ENCODE results near the gene LCLAT1.
"Not testable (repeated sequence)": the region's sequence is repeated elsewhere in the genome, so short reads cannot be mapped to it uniquely, and the experiment has no call there.

Gene LCLAT1

DNA sequence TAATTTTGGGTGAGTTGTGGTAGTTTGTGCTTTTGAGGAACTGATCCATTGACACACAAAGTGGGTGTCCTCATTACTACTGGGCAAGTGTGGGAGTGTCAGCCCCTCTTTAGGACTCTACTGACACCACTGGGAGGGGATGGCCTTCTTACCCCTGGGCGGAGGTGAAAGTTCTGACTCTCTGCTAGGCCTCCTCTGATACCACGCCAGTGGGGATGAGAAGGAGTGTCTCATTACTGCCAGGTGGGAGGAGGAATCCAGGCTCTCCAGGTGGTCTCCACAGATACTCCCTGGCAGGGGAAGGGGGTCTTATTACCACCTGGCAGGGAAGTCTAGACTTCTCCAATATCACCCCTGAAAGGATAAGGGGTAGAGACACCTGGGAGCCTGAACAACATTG is 9.1 kb downstream of the LCLAT1 start:
- no peak for FAIRE-seq

DNA sequence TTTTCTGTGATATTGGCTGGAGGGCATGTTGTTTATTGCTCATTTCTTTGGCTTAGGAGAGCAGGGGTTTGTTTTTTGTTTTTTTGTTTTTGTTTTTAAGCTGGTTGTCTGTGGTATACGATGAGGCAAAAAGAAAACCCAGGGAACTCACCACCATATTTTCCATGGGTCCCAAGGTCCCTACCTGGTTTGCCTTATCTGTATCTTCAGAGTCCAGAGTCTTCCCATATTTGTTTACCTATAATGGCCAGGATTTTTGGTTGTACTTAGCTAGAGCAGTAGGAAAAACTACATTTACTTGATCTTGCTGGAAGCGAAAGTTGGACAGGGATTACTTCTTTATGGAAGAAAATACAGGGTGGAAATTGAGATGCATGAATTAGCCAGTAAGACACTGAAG is 9.5 kb downstream of the LCLAT1 start:
- no peak for FAIRE-seq

DNA sequence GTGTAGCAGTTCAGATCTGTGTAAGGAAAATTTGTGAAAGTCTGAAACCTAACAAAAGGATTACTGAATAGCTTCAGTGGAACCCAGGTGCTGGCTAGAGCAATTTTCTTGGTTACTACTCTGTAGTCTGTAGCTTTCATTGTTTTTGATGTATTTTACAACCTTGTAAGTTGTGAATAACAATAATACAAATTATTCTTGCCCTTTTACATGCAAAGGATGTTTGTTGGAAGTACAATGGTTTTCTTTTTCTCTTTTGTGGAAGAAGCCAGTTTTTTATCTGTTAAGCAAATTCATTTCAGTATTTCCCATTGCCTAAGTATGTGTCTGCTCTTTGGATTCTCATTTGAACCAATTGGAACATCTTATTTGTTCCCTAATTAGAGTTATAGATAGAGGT is 10.2 kb downstream of the LCLAT1 start:
- FAIRE-seq: no peak

DNA sequence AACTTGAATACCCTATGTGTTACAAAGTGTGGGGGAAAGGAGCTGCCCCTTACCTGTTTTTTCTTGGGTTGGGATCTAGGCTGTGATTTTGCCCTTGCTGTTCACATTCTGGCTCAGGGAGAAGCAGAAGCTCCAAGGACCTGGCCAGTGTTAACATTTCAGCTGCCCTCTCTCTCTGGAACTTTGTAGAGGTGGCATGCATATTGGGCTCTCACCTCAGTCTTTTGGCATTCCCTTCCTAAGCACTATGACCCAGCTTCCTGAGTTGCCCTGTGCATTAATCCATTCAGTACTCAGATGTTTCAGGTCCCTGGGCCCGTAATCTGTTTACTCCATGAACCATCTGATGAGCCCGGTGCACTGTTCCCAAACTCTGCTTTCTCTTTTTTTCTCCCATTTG is 12.1 kb downstream of the LCLAT1 start:
- FAIRE-seq: no peak

DNA sequence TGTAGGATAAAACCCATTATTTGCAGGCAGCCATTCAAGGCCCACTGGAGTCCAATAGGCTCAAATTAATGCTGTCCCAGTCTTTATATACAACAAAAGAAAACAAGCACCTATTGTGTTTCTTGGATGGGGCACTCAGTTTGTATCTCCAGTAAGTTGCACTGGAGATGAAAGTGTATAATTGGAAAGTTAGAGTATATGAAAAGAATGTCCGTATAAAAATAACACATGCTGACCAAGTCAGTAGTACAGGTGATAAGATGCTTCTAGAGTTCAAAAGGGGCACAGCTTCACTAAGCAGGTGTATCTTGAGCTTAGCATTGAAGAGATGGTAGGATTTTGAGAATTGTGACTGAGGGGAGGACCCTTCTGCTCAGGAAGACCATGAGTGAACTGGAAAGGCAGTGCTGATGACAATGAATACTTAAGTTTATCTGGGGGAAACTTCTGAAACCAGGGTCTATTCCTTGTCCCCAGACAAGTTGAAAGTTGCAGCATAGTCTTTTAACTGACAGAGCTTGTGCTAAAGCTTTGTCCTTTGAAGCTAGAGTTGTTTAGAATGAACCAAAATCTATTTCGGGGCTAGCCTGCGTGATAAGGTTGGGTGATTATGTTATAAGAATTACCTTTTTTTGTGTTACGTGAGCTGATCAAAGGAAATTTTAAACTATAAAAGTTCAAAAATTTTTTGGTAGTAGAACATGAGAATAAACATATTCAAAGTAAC is 15.2 kb downstream of the LCLAT1 start:
- no peak for FAIRE-seq

DNA sequence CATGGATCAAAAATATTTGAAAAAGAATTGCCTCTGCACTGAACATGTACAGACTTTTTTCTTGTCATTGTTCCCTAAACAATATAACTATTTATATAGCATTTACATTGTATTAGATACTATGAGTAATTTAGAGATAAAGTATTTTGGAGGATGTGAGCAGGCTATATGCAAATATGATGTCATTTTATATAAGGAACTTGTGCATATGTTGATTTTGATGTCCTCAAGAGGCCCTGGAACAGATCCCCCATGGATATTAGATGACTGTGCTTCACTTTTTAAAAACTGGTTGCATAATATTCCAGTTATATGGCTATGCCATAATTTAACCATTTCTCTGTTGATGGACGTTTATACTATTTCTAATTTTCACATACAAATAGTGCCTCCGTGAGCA is 16.5 kb downstream of the LCLAT1 start:
- FAIRE-seq: no peak

DNA sequence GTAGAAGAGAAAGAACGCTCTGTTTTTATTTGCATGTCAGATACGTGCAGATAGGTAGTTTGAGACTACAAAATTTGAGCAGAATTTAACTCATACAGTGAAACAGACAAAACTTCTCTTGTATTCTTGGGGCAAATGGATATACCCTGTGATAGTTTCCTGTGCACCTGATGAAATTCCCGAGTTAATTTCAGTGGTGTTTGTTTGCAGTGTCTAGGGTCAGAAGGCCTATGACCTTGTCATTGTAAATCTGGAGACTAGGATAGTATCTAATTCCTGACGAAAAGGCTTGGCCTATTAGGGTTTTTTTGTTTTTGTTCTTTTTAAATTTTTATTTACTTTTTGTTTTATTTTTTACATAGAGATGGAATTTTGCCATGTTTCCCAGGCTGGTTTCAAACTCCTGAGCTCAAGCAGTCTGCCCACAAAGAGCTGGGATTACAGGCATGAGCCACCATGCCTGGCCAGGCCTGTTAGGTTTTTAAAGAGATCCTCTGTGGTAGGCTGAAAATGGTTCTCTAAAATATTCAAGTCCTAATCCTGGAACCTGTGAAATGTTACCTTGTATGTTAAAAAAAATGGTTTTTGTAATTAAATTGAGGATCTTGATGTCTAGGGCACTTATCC is 17.6 kb downstream of the LCLAT1 start:
- FAIRE-seq: no peak

DNA sequence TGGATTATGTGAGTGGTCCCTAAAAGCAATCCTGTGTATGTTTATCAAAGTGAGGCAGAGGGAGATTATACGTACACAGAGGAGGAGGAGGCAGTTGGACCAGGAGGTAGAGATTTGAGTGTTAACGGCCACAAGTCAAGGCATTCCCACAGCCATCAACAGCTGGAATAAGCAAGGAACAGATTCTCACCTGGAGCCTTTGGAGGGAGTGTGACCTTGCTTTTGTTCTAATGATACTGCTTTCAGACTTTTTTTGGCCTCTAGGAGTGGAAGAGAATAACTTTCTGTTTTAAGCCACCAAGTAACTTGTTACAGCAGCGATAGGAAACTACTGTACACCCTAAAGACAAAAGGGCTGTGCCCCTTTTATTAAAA is 18.1 kb downstream of the LCLAT1 start:
- no peak for FAIRE-seq

DNA sequence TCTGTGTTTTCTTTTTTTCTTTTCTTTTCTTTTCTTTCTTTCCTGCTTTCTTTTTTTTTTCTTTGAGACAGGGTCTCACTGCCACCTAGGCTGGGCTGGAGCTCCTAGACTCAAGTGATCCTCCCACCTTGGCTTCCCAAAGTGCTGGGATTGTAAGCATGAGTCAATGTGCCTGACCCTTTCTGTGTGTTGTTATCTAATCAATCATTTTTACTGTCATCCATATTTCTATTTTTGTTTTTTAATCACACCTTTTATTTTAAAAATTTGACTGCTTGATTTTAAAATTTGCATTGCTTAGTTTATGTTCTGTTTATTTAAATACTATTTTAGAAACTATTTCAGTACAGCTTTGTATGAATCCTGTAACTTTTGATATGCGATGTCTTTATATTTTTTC is 19.2 kb downstream of the LCLAT1 start:
- no peak for FAIRE-seq

DNA sequence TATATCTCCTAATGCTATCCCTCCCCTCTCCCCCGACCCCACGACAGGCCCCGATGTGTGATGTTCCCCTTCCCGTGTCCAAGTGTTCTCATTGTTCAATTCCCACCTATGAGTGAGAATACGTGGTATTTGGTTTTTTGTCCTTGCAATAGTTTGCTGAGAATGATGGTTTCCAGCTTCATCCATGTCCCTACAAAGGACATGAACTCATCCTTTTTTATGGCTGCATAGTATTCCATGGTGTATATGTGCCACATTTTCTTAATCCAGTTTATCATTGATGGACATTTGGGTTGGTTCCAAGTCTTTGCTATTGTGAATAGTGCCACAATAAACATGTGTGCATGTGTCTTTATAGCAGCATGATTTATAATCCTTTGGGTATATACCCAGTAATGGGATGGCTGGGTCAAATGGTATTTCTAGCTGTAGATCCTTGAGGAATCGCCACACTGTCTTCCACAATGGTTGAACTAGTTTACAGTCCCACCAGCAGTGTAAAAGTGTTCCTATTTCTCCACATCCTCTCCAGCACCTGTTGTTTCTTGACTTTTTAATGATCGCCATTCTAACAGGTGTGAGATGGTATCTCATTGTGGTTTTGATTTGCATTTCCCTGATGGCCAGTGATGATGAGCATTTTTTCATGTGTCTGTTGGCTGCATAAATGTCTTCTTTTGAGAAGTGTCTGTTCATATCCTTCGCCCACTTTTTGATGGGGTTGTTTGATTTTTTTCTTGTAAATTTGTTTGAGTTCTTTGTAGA is 20.2 kb downstream of the LCLAT1 start:
- not testable (repeated sequence) for FAIRE-seq

DNA sequence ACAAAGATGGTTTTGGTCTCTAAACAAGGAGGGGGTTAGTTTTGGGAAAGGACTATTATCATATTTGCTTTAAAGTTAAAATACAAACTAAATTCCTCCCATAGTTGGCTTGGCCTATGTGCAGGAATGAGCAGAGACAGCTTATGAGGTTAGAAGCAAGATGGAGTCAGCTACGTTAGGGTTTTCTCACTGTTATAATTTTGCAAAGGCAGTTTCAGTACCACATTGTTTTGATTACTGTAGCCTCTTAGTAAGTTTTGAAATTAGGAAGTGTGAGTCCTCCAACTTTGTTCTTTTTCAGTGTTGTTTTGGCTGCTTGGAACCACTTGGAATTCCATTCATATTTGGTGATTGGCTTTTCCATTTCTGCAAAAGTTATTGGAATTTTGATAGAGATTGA is 23.4 kb downstream of the LCLAT1 start:
- FAIRE-seq: no peak

DNA sequence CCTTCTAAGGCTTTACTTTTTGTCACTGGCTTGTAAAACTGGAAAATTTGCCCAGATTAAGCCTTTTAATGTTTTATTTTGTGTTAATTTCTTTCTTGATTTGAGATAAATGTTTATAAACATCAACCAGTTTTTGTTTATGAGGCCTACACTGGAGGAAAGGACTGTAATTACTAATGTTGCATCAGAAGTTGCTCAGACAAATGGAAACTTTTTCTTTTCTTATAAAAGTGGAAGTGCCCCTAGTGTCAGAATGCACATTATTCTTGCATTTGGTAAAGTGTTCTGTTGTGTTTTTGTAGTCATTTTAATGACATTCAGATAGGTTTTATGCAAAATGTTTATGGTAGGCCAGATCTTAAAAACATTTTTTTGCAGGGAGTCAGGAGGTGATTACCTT is 25.3 kb downstream of the LCLAT1 start:
- FAIRE-seq: no peak

DNA sequence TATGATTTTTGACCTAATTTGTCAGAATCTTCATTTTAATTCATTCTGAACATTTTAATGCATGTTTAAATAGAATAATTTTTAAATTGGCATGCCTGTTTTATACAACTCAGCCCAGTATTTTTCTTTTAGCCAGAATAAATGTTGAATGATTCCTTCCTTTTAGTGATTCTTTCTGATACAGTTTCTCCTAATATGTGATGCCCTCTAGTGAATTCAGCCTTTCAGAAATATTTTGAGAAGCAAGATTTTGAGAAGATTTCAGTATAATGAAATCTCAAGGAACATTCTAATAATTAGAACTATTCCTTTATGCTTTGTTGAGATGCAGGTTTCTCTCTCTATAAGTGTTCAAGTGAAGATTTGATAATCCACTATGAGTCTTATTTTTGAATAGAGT is 28.5 kb downstream of the LCLAT1 start:
- FAIRE-seq: no peak

DNA sequence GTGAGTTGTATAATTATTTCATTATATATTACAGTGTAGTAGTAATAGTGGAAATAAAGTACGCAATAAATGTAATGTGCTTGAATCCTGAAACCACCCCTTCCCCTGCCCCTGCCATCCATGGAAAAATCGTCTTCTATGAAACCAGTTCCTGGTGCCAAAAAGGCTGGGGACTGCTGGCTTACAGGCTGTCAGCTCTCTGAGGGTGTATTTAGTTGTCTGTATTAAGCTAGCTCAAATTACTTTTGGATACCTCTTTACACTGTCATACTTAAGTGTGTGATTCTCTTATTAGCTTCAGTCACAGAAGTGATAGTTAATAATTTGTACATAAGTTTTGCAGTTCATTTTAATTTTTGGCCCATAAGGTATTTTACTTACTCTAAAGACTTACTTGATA is 29.6 kb downstream of the LCLAT1 start:
- no peak for FAIRE-seq

DNA sequence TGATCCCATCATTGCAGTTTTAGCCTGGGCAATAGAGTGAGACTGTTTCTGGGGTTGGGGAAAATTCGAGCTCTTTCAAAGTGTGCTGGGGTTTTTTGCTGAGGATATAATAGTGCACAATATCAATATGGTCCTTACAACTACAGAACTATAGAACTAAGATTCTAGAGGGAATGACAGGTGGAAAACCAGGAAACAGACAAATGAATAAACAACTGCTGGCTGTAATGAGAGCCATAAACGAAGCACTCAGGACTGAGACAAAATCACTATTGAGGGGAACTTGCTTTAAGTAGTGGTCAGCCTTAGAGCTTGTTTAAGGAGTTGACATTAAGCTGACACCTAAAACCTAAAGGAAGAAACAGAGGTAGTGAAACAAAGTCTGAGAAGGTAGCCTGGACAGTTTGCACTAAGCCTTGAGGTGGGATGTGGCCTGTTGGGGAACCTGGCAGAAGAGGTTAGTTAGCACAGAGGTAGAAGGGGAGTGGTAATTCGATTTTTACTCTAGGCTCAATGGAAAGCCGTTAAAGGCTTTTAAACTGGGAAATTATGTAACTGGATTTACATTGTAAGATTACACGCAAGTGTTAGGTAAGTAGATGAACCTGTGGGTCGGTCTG is 33.8 kb downstream of the LCLAT1 start:
- FAIRE-seq: no peak

DNA sequence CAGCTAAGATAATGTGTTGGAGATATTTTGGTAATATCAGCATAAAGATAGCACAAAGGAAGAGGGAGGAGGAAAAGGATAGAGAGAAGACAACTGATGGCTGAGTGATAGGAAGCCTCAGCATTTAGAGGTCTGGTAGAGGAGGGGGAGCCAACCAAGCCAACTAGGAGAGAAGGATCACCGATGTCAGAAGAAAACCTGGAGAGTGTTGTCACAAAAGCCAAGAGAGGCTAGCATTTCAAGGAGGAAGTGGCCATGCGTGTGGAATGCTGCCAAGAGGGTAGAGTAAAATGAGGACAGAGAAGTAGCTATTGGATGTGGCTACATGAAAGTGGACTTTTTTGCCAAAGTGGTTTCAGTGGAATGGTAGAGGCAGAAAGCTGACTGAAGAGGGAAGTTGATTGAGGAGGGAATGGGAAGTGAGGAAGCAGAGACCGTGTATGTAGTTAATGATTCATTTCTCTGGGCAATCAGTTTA is 34.3 kb downstream of the LCLAT1 start:
- no peak for FAIRE-seq

DNA sequence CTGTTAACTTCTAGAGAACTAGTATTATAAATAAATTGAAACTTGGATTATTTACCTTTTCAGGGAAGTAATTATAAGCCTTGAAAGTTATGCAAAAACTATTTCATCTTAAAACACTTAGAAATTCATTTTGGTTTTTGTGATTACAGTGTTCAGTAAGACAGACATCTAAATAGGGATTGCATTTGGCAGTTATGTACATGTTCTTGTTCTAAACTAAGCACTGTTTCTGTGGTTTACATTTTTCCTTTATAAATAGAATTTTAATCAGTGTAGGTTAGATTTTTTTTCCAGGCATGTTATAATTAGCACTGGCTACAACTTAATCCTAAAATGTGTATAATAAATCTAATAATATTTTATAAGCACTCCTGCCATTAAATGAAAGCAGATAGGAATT is 35.0 kb downstream of the LCLAT1 start:
- FAIRE-seq: no peak

DNA sequence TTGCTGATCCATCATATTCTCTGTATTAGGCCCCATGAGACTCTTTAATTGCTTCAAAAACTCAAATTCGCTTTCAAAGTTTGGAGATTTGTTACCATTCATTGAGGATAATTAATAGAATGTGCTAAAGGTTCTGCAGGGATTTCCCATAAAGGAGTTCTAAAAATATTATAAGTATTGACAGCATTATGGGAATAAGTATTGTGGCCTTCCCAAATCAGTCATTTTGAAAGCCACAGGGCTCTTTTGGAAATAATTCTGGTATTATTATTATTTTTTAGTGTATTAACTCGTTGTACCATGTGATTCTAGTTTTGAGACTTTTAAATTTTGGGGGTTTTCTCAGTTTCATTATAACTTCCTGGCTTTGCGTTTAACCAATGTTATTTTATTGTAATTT is 37.1 kb downstream of the LCLAT1 start:
- no peak for FAIRE-seq

DNA sequence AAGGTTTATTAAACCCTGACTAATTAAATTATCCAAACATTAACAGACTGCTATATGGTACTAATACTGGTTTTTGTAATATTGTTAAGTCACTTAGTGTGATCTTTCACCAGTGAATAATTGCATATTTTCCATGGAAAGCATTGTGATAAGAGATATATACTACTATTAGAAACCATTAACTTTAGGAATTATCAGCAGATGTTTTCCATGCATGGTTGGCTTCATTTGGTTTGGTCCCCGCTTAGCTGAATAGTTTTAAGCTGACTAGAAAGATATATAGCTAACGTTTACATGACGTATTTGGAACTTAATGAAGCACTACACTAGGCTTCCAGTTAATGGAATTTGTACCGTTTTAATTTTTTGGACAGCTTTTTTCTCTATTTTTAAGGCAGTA is 37.9 kb downstream of the LCLAT1 start:
- no peak for FAIRE-seq

DNA sequence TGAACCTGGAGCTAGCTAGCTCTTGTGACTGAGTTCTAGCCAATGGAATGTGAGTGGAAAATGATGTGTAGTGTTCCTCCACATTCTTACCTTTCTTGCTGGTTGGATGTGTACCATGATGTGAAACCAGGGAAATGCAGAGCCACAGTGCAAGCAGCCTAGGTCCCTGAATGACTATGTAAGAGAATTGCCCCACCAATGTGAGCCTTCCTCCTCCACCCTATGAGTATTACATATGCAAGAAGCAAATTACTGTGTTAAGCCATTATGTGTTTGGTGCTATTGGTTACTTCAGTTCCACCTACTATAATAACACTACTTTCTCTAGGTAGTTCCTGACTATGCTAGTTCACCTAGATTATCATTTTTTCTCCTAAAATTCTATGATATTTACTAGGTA is 39.6 kb downstream of the LCLAT1 start:
- no peak for FAIRE-seq

DNA sequence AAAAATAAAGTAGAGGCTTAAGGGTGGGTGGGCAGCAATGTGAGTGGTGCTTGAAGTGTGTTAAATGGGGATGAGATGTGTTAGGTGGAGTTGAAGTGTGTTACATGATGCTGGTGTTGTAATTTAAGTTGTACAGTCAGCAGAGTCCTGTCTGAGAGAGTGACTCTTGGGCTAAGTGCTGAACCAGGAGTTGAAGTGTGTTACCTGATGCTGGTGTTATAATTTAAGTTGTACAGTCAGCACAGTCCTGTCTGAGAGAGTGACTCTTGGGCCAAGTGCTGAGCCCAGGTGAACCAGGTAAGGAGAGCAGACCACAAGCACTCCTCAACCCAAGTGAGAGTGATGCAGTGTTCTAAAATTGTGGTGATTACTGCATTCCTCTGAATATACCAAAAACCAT is 40.6 kb downstream of the LCLAT1 start:
- no peak for FAIRE-seq

DNA sequence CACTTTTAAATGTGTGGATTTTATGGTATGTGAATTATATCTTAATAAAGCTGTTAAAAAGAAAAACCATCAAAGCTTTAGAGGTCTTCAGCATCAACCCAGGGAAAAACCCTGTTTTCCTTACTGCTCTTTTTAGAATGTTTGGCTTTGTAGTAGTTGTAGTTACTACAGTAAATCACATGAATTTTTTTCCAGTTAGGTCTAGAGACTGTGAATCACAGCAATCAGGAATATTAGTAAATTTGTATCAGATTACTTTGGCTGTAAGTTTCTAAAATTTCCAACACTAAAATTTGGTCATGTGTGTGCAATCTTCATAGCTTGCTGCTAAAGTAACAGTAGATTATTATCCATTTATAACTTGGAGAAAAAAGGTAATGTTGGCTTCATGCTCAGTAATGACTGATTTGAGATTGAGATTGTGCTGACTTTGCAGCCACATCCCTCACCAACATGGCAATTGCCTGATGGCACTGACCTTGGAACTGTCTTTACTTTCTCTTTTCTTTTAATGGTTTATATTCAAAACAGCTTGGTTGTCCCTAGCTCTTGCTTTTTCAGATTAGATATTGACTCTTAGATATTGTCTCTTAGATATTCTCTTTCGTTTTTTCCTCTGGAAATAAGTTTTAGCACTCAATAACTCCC is 41.1 kb downstream of the LCLAT1 start:
- FAIRE-seq: no peak

DNA sequence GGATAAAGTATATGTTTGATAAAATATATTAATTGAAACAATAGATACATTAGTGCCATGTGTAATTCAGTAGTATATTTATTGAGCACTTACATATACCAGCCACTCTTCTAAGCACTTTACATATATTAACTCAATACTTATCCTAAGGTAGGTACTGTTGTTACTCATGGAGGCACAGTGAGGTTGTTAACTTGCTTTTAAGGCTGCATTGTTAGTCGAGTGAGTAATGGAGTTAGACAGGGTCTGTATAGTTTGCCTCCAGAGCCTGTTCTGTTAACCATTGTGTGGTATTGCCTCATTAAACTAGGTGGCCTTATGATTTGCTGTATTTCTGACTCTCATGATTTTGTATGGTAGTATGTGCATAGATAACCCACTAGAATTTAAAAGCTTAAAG is 44.2 kb downstream of the LCLAT1 start:
- FAIRE-seq: no peak

All from TTC549 (cell line).